ENCODE results near the gene FRMD4A.

GRCh38 chr10:13839030-13839429 is 491.7 kb downstream of the FRMD4A start:
- TF ChIP-seq CTCF (IDR thresholded peaks at IDR 0.05) (no peak), POLR2A (IDR thresholded peaks at IDR 0.05) (no peak), POLR2AphosphoS5 (IDR thresholded peaks at IDR 0.05) (no peak), EP300 (IDR thresholded peaks at IDR 0.05) (no peak)

Measured in stomach (tissue), 4 donors.